GM12872 (cell line): ENCODE results near the gene KATNAL2.

Source experiments
- TF ChIP-seq, protein P1 (sequence below): IDR thresholded peaks from 3 replicates; pipeline ENCODE4 v1.5.1; 2011; ENCODE audit warnings: low read depth, mild to moderate bottlenecking, low read length, moderate library complexity; ENCODE audit not compliant: insufficient read depth

KATNAL2 gene, protein sequence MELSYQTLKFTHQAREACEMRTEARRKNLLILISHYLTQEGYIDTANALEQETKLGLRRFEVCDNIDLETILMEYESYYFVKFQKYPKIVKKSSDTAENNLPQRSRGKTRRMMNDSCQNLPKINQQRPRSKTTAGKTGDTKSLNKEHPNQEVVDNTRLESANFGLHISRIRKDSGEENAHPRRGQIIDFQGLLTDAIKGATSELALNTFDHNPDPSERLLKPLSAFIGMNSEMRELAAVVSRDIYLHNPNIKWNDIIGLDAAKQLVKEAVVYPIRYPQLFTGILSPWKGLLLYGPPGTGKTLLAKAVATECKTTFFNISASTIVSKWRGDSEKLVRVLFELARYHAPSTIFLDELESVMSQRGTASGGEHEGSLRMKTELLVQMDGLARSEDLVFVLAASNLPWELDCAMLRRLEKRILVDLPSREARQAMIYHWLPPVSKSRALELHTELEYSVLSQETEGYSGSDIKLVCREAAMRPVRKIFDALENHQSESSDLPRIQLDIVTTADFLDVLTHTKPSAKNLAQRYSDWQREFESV

DNA sequence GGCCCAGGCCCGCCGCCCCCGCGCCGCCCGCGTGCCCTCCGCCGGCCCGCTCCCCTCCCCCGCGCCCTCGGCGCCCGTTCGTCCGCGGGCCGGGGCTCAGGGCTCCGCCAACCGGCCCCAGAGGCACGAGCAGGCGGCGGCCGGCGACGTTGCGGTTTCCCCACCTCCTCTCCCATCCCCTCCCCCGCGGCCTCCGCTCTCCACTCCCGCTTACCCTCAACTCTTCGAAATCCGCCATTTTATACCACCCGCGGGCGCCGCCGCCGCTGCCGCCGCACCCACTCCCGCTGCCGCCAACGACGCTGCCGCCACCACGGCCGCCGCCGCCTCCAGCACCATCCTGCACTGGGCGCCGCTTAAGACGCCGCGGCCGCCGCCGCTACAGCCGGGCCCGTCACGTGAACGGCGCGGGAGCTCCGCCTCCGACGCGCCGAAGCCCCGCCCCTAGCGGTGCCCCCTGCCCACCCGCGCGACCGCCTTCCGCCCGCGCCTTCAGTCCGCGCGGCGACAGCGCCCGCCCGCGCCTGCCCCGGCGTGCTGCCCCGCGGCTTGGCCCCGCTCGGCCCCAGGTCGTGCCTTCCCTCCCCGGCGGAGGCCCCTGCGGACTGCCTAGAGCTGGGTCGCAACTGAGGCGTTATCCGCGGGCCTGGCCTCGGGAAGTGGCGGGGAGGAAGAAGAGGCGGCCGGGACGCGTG, at the start of gene KATNAL2, which contains the start of gene PIAS2:
Gene KATNAL2, plus strand, starts transcription at position 495 of the 695 bp plus-strand sequence. CDS start 29,271 bp downstream, outside the sequence.
Gene PIAS2, minus strand, starts transcription at position 400 of the 695 bp plus-strand sequence. Its CDS starts 162 bp downstream, at position 238.
- TF ChIP-seq, protein P1, sequence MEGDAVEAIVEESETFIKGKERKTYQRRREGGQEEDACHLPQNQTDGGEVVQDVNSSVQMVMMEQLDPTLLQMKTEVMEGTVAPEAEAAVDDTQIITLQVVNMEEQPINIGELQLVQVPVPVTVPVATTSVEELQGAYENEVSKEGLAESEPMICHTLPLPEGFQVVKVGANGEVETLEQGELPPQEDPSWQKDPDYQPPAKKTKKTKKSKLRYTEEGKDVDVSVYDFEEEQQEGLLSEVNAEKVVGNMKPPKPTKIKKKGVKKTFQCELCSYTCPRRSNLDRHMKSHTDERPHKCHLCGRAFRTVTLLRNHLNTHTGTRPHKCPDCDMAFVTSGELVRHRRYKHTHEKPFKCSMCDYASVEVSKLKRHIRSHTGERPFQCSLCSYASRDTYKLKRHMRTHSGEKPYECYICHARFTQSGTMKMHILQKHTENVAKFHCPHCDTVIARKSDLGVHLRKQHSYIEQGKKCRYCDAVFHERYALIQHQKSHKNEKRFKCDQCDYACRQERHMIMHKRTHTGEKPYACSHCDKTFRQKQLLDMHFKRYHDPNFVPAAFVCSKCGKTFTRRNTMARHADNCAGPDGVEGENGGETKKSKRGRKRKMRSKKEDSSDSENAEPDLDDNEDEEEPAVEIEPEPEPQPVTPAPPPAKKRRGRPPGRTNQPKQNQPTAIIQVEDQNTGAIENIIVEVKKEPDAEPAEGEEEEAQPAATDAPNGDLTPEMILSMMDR, result no peak

- TF ChIP-seq, protein P1, result no peak
Measured at GRCh38 chr18:46868169-46868921, 49.1 kb upstream of the KATNAL2 start.

DNA sequence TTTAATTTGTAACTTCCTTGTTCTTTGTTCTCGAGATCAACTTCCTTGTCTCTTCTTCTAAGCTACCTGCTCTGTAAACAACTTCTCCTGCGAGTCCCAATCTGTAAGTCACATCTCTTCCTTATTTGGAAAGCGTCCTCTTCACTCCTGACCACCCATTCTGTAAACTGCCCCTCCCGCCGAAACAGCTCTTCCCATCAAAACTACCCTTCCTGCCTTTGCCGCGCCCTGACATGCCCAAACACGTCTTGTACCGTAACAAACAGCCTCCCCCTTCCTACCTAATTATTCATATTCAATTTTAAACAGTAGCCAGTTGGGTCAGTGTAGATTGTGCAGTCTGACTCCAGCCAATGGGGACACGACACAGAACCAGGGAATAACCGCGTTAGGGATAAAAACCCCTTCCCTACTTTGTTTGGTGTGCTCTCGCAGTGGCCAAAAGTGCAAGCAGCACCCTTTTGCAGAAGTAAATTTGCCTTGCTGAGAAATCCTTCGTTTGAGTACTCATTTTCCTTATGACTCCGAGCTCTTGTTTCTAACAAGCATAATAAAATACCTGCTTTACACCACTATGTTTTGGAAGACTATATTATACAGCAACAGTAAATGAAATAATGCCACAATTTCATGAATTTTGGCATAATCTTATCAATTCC, 39.9 kb upstream of the KATNAL2 start:
- TF ChIP-seq, protein P1, result no peak

DNA sequence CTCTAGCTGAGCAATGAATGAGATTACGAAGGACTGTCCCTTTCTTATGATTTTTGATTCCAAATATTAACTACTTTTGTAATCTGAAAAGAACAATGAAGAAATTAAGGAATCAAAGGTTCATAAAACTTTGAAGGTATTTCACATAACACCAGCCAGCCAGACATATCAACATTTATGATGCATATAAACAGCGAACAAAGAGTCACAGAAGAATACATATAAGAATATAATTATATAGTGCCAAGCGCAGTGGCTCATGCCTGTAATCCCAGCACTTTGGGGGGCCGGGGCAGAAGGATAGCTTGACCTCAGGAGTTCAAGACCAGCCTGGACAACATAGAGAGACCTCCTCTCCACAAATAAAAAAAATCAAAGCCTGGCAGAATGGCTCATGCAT, 34.2 kb upstream of the KATNAL2 start:
- TF ChIP-seq, protein P1, result no peak

GRCh38 chr18:46886893-46887292, 30.5 kb upstream of the KATNAL2 start:
- TF ChIP-seq, protein P1, result no peak

GRCh38 chr18:46888965-46889364, 28.4 kb upstream of the KATNAL2 start:
- TF ChIP-seq, protein P1, result no peak
